HepG2 (cell line): ENCODE results near the gene HIPK4. TPM values are rescaled to one million over a fixed set of nuclear protein-coding genes. Genes with fewer than 3 reads are reported as not detected.

Experiments
- CREB3 ChIP-seq: sonication (generic); formaldehyde crosslinking; IDR thresholded peaks from 2 replicates; pipeline ENCODE4 v1.5.0; 2020; ENCODE audit warnings: missing genetic modification reagents
- HMGXB4 ChIP-seq, 2 experiments: sonication (generic) in 1 of 2; formaldehyde crosslinking in 1 of 2; IDR thresholded peaks; 2 replicates each; pipeline versions ENCODE4 v1.4.0 to v1.6.1; 2018 to 2020; ENCODE audit warnings: missing genetic modification reagents in 2 of 2, borderline replicate concordance in 1 of 2, low read depth in 1 of 2, mild to moderate bottlenecking in 1 of 2, missing biosample characterization in 1 of 2
- IRF1 ChIP-seq: sonication (generic); formaldehyde crosslinking; IDR thresholded peaks from 2 replicates; pipeline ENCODE4 v1.4.0; 2020; ENCODE audit warnings: low read depth, mild to moderate bottlenecking, missing genetic modification reagents
- KLF15 ChIP-seq: sonication (generic); formaldehyde crosslinking; IDR thresholded peaks from 2 replicates; pipeline ENCODE4 v1.8.1; 2023; ENCODE audit warnings: borderline replicate concordance, mild to moderate bottlenecking, inconsistent platforms, missing genetic modification reagents, mixed read lengths
- MXI1 ChIP-seq: IDR thresholded peaks from 3 replicates; pipeline ENCODE4 v1.6.1; 2012; ENCODE audit warnings: low read depth, low read length, inconsistent platforms, borderline replicate concordance
- RARG ChIP-seq: sonication (generic); formaldehyde crosslinking; IDR thresholded peaks from 2 replicates; pipeline ENCODE4 v1.4.0; 2020; ENCODE audit warnings: low read depth, mild to moderate bottlenecking, missing genetic modification reagents
- STAT6 ChIP-seq: sonication (generic); formaldehyde crosslinking; IDR thresholded peaks from 2 replicates; pipeline ENCODE4 v1.4.0; 2020; ENCODE audit warnings: missing genetic modification reagents, mild to moderate bottlenecking, borderline replicate concordance
- TARDBP ChIP-seq: sonication (generic); formaldehyde crosslinking; IDR thresholded peaks from 2 replicates; pipeline ENCODE4 v1.8.0; 2022; ENCODE audit warnings: mild to moderate bottlenecking, missing genetic modification reagents
- ZNF234 ChIP-seq: sonication (generic); formaldehyde crosslinking; conservative IDR thresholded peaks from 2 replicates; pipeline ENCODE4 v1.5.1; 2020; ENCODE audit warnings: mild to moderate bottlenecking, missing genetic modification reagents
- ZNF256 ChIP-seq: sonication (generic); formaldehyde crosslinking; conservative IDR thresholded peaks from 2 replicates; pipeline ENCODE4 v1.4.0; 2020; ENCODE audit warnings: missing genetic modification reagents
- ZNF317 ChIP-seq: sonication (generic); formaldehyde crosslinking; IDR thresholded peaks from 2 replicates; pipeline ENCODE4 v1.5.0; 2020; ENCODE audit warnings: mild to moderate bottlenecking, missing genetic modification reagents
- ZNF546 ChIP-seq: sonication (generic); formaldehyde crosslinking; conservative IDR thresholded peaks from 2 replicates; pipeline ENCODE4 v1.8.1; 2023; ENCODE audit warnings: mild to moderate bottlenecking, missing genetic modification reagents
- ZNF570 ChIP-seq: sonication (generic); formaldehyde crosslinking; IDR thresholded peaks from 2 replicates; pipeline ENCODE4 v1.4.0; 2020; ENCODE audit warnings: mild to moderate bottlenecking, missing genetic modification reagents, borderline replicate concordance
- ZNF704 ChIP-seq: sonication (generic); formaldehyde crosslinking; IDR thresholded peaks from 2 replicates; pipeline ENCODE4 v1.8.1; 2023; ENCODE audit warnings: mild to moderate bottlenecking, inconsistent platforms, moderate library complexity, missing genetic modification reagents, borderline replicate concordance
- ZNF800 ChIP-seq: sonication (generic); formaldehyde crosslinking; IDR thresholded peaks from 2 replicates; pipeline ENCODE4 v1.4.0; 2020; ENCODE audit warnings: missing genetic modification reagents
- ZNF841 ChIP-seq: sonication (generic); formaldehyde crosslinking; IDR thresholded peaks from 2 replicates; pipeline ENCODE4 v1.8.1; 2023; ENCODE audit warnings: missing genetic modification reagents, borderline replicate concordance
- polyA plus RNA-seq, 8 experiments: library from polyadenylated mRNA; depleted of rRNA in 3 of 8; stranded (reverse) in 7 of 8; unstranded in 1 of 8; fragments of >200 nt; fragmentation: Illumina TruSeq in 4 of 8; extraction: Trizol in 4 of 8; gene quantifications; 2 replicates each; pipeline versions ENCODE4 v1.2.1 to v1.2.3, GENCODE V29; 2011 to 2016; ENCODE audit warnings: low read depth in 4 of 8, missing spikeins in 1 of 8, mixed read lengths in 1 of 8; ENCODE audit not compliant: insufficient read depth in 1 of 8
- total RNA-seq, 5 experiments: library from RNA; depleted of rRNA; stranded (reverse); fragments of >200 nt; fragmentation: Illumina TruSeq; extraction: Trizol; gene quantifications; 2 replicates each; pipeline ENCODE4 v1.2.3, GENCODE V29; 2016; ENCODE audit warnings: low read depth in 1 of 5

Gene HIPK4
- total and polyA plus RNA-seq, 2 of the 13 experiments (the other 11 are each of a cell fraction or from before 2014, with no cell fraction given): 0.03 TPM; not detected in 1

- TF ChIP-seq ZNF570 (CRISPR knock-in tag): no peak
- TF ChIP-seq ZNF234 (CRISPR knock-in tag): no peak
- peak; percentile 74; the same call in 1 of the 3 replicates for TF ChIP-seq MXI1
- no peak; the same call in 1 of the 2 replicates for TF ChIP-seq KLF15 (CRISPR knock-in tag)
- TF ChIP-seq ZNF841: no peak
- TF ChIP-seq ZNF800 (CRISPR knock-in tag): peak; percentile 42
- no peak for TF ChIP-seq IRF1 (CRISPR knock-in tag)
- TF ChIP-seq ZNF704 (CRISPR knock-in tag): no peak
- 0 out of 2 replicates have a peak, but pooled peaks have one; percentile 14 for TF ChIP-seq ZNF256
- peak; percentile 63 to 91; a peak in 3 of 4 replicates for TF ChIP-seq HMGXB4 (CRISPR knock-in tag; IDR thresholded peaks at IDR 0.05; ENCODE audit: borderline replicate concordance in 1 of 2, low read depth in 1 of 2)
- TF ChIP-seq ZNF317: peak; percentile 81
- TF ChIP-seq CREB3 (CRISPR knock-in tag): no peak
- TF ChIP-seq STAT6 (CRISPR knock-in tag): no peak; the same call in 1 of the 2 replicates
- TF ChIP-seq RARG (CRISPR knock-in tag): no peak
- peak; percentile 53; the same call in 1 of the 2 replicates for TF ChIP-seq ZNF546 (CRISPR knock-in tag)
- TF ChIP-seq TARDBP: peak; percentile 86
These were observed 31.1 kb upstream of the HIPK4 start (continued) for GRCh38 chr19:40420766-40421765.
